GM11168 (cell line): Measurements from ENCODE around the gene ZNF552.
"Not testable (repeated sequence)": the region's sequence is repeated elsewhere in the genome, so short reads cannot be mapped to it uniquely, and the experiment has no call there.

ENCODE experiments used
- in situ Hi-C: fragments of 300-500 bp; cut with MboI; formaldehyde crosslinking; loops from one replicate; pipeline ENCODE4 v1.12.0; 2022; ENCODE audit warnings: low sequenced_read_pairs; ENCODE audit not compliant: unreplicated experiment

Gene ZNF552

DNA sequence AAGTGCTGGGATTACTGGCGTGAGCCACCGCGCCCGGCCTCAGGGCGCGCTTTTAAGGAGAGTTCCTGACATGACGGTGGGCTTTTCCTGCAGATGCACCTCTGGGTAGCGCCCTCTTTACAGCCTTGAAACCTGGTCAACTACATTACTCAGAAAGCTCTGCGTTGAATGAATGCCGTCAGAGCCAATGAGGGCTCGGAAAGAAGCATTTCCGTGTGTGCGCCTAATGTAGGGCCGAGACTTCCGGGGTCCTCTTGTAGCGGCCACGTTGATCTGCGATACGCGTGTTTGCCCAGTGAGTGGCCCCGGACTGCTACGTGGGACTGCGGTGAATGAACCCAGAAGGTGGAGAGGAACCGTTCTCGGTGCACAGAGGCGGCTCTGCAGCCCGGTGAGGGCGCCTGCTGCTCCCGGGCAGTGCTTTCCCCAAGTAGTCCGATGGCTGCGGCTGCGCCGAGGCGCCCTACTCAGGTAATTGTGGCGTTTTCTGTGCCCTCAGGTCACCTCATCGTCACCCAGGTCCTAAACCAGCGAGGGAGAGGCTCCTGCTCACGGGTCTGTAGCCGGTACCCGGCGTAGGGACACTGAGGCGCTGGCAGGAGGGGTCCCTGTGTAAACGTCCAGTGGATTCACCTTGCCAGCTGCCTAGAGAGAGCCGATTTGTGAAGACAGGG lies 4.9 kb upstream of the ZNF552 start:
- in situ Hi-C loops, result no loop called here

DNA sequence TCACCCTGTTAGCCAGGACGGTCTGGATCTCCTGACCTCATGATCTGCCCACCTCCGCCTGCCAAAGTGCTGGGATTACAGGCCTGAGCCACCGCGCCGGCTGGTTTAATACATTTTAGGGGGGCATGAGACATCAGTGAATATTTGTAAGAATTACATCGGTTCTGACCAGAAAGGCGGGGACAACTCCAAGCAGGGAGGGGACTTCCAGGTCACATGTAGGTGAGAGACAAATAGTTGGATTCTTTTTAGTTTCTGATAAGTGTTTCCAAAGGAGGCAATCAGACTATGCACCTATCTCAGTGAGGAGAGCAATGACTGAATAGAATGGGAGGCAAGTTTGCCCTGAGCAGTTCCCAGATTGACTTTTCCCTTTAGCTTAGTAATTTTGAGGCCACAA lies 3.7 kb upstream of the ZNF552 start:
- in situ Hi-C loops, result no loop called here

DNA sequence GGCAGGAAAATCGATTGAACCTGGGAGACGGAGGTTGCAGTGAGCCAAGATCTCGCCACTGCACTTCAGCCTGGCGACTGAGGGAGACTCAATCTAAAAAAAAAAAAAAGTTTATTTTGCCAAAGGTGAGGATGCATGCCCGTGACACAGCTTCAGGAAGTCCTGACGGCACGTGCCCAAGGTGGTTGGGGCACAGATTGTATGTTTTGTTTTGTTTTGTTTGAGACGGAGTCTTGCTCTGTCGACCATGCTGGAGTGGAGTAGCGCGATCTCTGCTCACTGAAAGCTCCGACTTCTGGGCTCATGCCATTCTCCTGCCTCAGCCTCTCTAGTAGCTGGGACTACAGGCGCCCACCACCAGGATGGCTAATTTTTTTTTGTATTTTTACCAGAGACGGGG lies 3.3 kb upstream of the ZNF552 start:
- in situ Hi-C loops, result no loop called here

DNA sequence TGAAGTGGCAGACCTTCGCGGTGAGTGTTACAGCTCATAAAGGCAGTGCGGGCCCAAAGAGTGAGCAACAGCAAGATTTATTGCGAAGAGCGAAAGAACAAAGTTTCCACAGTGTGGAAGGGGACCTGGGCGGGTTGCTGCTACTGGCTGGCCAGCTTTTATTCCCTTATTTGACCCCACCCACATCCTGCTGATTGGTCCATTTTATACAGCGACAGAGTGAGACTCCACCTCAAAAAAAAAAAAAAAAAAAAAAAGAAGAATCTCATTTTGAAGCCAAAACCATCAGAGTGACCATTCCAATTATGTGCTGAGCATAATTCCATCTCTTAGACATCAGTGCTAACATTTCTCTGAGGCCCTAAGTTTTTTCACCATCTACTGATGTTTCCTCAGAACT lies 1.9 kb upstream of the ZNF552 start:
- in situ Hi-C loops, result no loop called here

DNA sequence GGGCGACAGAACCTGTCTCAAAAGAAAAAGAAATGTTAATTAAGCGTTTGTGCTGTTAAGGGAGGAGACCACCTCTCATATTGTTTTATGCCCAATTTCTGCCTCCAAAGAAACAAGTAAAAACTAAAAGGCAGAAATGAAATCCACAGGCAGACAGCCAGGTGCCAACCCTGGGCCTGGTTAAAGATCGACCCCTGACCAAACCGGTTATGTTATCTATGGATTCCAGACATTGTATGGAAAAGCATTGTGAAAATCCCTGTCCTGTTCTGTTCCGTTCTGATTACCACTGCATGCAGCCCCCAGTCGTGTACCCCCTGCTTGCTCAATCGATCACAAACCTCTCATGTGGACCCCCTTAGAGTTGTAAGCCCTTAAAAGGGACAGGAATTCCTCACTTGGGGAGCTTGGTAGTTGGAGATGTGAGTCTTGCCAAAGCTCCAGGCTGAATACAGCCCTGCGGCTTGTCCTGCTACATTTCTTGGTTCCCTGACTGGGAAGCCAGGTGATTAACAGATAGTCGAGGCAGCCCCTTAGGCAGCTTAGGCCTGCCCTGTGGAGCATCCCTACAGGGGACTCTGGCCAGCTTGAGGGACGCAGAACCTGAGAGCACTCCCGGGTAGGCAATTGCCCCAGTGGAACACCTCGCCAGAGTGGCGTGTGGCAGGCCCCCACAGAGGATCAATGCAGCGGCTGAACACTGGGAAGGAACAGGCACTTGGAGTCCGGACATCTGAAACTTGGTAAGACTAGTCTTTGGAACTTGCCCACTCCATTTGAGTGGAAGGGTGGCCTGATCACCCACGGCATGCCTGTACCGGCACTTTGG lies 748 bp upstream of the ZNF552 start:
- in situ Hi-C loops, result no loop called here

DNA sequence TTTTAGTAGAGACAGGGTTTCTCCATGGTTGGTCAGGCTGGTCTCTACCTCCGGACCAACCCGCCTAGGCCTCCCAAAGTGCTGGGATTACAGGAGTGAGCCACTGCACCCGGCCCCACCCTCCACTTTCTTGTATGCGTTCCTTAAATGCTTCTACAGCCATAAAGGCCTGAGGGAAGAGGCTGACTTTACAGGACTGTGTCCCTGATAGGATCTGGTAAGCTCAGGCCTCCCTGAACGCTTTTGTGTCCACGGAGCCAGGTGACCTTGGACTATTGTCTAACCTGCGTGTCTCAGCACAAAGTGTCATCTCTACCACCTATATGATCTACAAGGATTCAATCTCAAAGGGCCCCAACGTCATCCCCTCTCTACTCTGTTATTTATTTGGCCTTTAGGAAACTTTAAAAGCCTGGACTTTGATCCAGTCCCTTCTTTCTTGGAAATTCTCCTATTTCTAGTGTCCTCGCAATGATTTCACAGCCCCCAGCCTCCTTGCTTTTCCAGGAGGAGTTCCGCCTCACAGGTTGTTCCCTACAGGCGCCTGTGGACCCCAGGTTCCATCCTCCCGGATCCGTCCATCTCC lies 701 bp downstream of the ZNF552 start:
- in situ Hi-C loops, result no loop called here

DNA sequence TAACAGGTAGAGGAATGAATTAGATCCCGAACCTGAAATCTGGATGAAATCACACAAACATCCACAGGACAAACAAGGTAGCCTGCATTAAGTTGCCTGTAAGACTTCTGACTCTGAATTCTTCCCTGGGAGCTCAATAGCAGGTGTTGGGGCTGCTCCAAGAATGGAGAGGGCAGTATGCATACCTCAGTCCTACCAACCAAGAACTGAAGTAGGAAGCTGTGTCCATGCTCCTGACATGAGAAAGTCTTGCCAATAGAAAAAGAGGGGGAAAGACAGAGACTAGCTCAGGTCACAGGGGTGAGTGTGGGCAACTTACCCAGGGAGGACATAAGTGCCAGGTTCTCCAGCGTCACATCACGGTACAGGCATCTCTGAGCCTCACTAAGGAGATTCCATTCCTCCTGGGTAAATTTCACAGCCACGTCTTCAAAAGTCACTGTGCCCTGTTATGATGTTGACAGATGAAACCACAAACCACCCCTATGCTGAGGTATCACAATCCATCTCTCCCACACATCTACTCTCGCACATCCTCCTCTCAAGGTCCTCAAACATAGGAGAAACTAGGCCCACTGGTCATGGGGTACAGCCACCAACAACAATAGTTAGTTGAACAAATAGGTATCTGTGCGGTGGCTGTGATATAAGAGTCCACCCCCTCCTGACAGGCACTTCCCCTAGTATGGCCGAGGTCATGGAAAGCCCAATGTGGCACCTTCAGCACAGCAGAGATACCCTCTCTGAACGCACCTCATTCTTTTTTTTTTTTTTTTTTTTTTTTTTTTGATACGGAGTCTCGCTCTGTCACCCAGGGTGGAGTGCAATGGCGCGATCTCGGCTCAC lies 1.5 kb downstream of the ZNF552 start:
- in situ Hi-C loops, result not testable (repeated sequence)

DNA sequence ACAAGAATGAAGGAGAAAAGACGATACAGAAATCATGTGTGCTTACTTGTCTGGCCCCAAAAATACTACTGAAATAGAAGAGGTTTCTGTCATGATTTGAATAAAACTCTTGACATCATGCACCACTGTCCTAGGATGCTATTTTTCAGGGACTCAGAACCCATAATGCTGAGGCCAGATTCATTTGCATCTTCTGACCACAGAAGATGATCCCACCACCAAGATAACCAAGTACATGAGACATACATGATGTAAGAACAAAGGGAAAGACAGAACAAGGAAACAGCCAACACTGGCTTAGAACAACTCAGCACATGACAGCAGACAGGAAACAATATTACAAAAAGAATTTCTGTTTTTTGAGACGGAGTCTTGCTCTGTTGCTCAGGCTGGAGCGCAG lies 2.5 kb downstream of the ZNF552 start:
- in situ Hi-C loops, result no loop called here

DNA sequence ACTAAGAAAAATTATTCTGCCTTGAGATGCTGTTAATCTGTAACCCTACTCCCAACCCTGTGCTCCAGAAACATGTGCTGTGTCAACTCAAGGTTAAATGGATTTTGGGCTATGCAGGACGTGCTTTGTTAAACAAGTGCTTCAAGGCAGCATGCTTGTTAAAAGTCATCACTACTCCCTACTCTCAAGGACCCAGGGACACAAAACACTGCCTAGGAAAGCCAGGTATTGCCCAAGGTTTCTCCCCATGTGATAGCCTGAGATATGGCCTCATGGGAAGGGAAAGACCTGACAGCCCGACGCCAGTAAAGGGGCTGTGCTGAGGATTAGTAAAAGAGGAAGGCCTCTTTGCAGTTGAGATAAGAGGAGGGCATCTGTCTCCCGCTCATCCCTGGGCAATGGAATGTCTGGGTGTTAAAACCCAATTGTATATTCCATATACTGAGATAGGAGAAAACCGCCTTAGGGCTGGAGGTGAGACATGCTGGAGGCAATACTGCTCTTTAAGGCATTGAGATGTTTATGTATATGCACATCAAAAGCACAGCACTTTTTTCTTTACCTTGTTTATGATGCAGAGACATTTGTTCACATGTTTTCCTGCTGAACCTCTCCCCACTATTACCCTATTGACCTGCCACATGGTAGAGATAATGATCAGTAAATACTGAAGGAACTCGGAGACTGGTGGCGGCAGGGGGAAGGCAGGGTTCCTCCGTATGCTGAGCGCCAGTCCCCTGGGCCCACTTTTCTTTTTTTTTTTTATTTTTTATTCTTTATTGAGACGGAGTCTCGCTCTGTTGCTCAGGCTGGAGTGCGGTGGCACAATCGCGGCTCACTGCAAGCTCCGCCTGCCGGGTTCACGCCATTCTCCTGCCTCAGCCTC lies 4.1 kb downstream of the ZNF552 start:
- in situ Hi-C loops, result not testable (repeated sequence)

DNA sequence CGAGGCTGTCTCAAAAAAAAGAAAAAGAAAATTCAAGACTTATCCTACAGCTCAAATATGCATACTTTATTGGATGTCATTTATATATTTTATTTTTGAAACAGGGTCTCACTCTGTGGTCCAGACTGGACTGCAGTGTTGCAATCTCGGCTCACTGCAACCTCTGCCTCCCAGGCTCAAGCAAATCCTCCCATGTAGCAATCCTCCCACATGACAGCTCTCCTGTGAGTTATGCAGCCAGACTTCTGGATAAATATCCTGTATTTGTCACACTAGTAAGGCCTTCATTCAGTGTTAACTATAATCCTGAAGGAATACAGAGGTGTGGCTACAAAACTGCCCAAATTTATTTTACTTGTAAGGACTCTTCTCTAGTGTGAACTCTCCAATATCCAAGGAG lies 7.2 kb downstream of the ZNF552 start:
- in situ Hi-C loops, result no loop called here

DNA sequence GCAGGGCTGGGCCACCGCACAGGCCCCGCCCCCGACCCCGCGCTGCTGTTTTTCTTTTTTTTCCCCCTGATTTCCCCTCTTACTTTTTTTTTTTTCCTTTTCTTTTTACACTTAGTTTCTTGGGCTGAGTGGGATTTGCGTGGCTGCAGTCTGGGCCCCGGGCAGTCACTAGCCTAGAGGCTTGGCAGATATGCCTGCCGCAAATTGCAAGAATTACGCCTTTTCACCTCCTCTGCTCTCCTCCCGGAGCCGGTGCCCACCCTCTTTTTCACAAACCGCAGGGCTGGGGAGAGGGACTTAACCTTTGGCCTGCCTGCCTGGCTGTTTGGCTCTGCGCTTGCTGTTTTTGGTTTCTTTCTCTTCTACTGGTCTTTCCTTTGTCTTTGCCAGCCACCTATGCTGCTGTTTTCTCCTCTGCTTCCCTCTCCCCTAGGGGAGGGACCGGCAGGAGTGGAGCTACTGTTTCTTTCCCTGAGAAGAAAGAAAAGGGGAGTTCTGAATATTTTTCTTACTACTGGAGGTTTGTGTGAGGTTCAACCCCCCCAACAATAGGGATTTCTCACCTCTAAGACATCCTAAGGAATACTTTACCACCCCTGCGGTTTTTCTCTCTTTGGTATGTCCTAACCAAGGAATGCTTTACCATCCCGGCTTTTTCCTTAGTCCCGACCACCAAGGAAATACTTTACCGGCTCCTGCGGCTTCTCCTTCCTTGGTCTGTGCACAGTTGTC lies 11.0 kb downstream of the ZNF552 start:
- in situ Hi-C loops, result no loop called here

DNA sequence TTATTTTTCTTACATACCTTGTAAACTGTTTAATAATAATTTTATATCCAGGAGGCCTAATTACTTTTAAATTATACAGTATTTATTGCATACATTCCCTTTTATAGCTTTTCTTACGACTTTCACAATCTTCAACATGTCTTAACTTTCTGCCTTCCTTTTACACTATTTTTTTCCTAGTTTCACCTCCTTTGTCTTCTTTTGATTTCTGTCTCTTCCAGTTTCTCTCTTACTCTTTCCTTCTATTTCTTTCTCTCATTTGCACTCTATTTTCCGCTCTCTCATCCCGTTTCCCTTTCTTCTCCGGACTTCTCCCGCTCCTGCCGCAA lies 11.5 kb downstream of the ZNF552 start:
- in situ Hi-C loops, result no loop called here

DNA sequence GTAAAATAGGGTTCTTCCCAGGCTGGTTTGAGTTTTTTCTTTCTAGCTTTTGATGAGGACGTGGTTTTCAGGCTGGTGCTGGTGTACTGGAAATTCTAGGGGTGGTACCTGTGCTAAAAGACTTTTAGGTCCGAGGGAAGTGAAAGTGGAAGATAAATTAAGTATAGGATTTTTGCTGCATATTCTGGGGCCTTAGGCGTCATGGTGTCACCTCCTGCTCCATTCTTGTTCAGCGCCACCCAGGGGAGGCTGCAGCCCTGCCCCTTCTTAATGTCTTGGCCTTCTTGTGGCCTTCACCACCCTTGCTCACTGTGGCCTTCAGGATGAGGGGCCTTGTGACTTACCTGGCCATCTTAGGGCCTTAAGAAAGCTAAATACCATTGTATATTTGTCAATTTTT lies 12.4 kb downstream of the ZNF552 start:
- in situ Hi-C loops, result no loop called here

DNA sequence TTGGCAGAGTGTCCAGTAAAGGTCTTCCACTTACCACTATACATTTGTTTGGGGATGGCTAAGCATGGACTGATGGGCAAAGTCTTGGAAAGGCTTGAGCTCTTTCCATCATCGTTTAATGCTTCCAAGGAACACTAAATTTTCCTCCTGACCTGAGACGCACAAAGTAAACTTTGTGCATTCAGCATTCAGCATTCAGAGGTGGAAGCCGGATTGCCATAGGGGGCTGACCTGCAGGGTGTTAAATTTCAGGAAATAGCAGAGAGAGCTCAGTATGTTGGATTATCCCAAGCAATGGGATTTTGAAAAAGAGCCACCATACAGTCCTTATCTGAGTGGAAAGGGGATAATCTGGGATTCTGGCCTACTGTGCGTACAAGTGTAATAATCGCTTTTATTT lies 14.0 kb downstream of the ZNF552 start:
- in situ Hi-C loops, result no loop called here

DNA sequence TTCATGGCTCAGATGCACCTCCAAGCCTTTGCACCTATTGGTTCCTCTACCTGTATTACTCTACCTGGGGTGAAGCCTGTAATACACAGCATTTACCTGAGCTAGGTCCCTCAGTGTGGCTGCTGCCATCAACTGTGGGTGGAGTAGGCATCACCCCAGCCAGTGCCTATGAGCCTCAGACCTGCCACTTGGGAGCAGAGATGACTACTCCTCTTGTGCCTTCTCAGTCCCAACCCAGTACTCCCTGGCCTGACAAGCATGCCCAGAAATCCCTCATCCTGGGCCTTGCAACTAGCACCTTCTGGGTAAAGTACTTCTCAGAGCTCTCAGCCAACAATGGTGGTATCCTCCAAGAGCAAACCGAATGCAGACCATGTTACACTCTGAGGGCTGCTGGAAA lies 18.1 kb downstream of the ZNF552 start:
- in situ Hi-C loops, result not testable (repeated sequence)

DNA sequence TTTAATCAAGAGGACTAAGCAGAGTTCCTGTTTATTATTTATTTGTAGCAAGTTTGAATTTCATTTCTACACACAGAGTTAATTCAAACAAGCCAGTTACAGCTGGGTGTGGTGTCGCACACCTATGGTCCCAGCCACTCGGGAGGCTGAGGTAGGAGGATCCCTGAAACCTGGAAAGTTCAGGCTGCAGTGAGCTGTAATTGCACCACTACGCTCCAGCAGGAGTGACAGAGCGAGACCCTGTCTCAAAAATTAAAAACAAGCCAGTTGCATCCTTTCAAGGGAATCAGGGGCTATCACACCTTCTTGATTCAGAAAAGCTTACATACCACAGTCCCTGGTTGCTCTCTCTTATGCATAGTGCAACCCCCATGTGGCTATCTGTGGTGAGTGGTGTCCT lies 25.4 kb downstream of the ZNF552 start:
- in situ Hi-C loops, result no loop called here

DNA sequence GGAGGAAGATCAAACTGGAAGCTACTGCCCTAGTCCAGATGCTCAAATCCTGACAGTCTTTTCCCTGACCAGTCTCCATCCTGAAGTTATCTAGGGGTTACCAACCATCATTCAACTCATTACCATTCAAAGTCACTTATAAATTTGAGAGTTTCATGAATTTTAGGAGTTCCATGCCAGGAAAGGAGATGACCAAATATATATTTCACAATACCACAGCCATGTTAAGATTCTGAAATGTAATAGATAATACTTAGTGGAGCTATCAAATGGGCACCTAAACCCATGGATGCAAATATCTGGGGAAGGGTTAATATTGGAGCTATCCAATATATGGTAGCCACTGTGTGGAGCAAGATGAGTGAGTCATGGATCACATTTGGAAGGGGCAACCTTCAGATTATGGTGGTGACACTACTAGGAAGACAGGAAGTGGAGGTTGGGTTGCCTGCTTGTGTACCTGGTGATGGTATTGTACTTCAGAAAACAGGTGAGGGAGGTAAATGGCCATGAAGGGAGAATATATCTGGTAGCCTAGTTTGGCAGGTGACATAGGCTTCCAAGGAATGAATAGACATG lies 26.5 kb downstream of the ZNF552 start:
- in situ Hi-C loops, result no loop called here

DNA sequence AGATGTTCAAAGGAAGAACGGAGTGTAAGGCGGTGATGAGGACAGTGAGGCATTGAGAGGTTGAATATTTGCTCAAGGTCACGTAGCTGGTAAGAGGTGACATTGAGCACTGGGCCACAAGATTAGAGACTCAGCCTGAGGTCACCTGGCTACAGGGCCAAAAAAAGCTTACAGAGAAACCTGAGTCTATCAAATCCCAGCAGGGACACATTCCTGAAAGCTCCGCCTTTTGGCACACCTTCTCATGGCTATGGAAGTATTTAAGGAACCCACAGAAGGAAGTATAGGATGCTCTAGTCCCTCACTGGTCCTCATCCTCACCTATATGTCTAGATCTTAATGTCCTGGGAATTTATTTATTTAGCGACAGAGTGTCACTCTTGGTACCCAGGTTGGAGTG lies 27.8 kb downstream of the ZNF552 start:
- in situ Hi-C loops, result no loop called here

DNA sequence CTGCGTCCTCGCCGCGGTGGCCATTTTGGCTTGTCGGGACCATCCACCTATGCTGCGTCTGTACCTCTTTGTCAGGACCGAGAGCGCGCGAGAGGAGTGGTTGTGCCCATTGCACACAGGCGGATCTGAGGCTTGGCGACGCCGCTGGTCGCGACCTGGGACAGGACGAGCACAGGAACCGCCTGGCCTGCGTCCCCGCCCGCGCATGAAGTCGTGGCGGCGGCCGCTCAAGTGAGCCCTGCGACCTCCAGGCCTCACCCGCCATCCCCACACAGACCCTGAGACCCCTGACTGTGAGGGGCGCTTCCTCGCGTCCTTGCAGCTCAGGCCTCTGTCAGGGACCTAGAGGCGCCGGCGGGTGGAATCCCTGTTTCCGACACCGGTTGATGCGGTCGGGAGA lies 28.4 kb downstream of the ZNF552 start:
- in situ Hi-C loops, result no loop called here
